GM12864 (cell line): ENCODE results near the gene PTOV1.

ENCODE experiments used
- DNase-seq: peaks from one replicate; pipeline ENCODE4 v3.0.0-alpha.2; 2011; ENCODE audit warnings: low read depth
- H3K4me3 ChIP-seq: 2 replicates; pipeline ENCODE4 v1.5.1; 2011; ENCODE audit warnings: mild to moderate bottlenecking, low read depth, low read length, control low read depth
- CTCF ChIP-seq: IDR thresholded peaks from 2 replicates; pipeline ENCODE4 v1.5.1; 2011; ENCODE audit warnings: low read depth, mild to moderate bottlenecking, moderate library complexity, low read length, control low read depth, inconsistent platforms; ENCODE audit errors: missing control alignments

The PTOV1 gene

GRCh38 chr19:49891393-49891792 is 40.4 kb downstream of the PTOV1 start:
- no peak overlapping the region; the same call in 1 of the 2 replicates for H3K4me3 ChIP-seq

GRCh38 chr19:49892716-49893115 is 41.8 kb downstream of the PTOV1 start:
- no peak for DNase-seq
- H3K4me3 ChIP-seq: peak overlapping the region; percentile 36; the same call in 1 of the 2 replicates
- TF ChIP-seq CTCF: no peak

More at GRCh38 chr19:49891393-49891792, 40.4 kb downstream of the PTOV1 start:
- DNase-seq: no peak
- TF ChIP-seq CTCF: no peak

- no peak for TF ChIP-seq CTCF
- H3K4me3 ChIP-seq: peak overlapping the region; percentile 59
- no peak for DNase-seq
These were observed 43.2 kb downstream of the PTOV1 start for GRCh38 chr19:49894011-49894664.

- TF ChIP-seq CTCF: no peak
- peak overlapping the region; percentile 59 for H3K4me3 ChIP-seq
- no peak for DNase-seq
These were observed 44.1 kb downstream of the PTOV1 start for GRCh38 chr19:49894879-49895565.

- no peak for DNase-seq
- H3K4me3 ChIP-seq: peak overlapping the region; percentile 59
- TF ChIP-seq CTCF: no peak
These were observed 44.8 kb downstream of the PTOV1 start for GRCh38 chr19:49895566-49896297.

- H3K4me3 ChIP-seq: peak within 1 kb of the TSS; percentile 59
- DNase-seq: peak; percentile 84
- no peak for TF ChIP-seq CTCF
These were observed 46.1 kb downstream of the PTOV1 start, which contains the start of gene IL4I1 for GRCh38 chr19:49896863-49897621. Gene IL4I1, minus strand, starts transcription at chr19:49896887. Its CDS starts 727 bp downstream, at chr19:49896160.
